Osteocyte (in vitro differentiated cells): ENCODE results near the gene OR8K1. TPM values are rescaled to one million over a fixed set of nuclear protein-coding genes. Genes with fewer than 3 reads are reported as not detected.

Source experiments
- DNase-seq: peaks from one replicate; pipeline ENCODE4 v3.0.0; 2021; ENCODE audit warnings: mixed read lengths; ENCODE audit not compliant: unreplicated experiment; ENCODE audit errors: extremely low spot score
- H3K27ac Mint-ChIP-seq: one replicate; pipeline ENCODE4 v1.8.0; 2021; ENCODE audit warnings: mild to moderate bottlenecking, mixed read lengths; ENCODE audit not compliant: unreplicated experiment
- H3K27me3 Mint-ChIP-seq: one replicate; pipeline ENCODE4 v1.8.0; 2021; ENCODE audit warnings: mixed read lengths; ENCODE audit not compliant: unreplicated experiment
- H3K36me3 Mint-ChIP-seq: one replicate; pipeline ENCODE4 v1.8.0; 2021; ENCODE audit warnings: mixed read lengths; ENCODE audit not compliant: unreplicated experiment
- H3K4me1 Mint-ChIP-seq: one replicate; pipeline ENCODE4 v1.8.0; 2021; ENCODE audit warnings: mixed read lengths; ENCODE audit not compliant: unreplicated experiment
- H3K4me3 Mint-ChIP-seq: one replicate; pipeline ENCODE4 v1.8.0; 2021; ENCODE audit warnings: mild to moderate bottlenecking, moderate library complexity, mixed read lengths; ENCODE audit not compliant: unreplicated experiment
- H3K9me3 Mint-ChIP-seq: one replicate; pipeline ENCODE4 v1.8.0; 2021; ENCODE audit warnings: mixed read lengths; ENCODE audit not compliant: unreplicated experiment
- total RNA-seq: library from RNA; stranded (reverse); gene quantifications from 2 replicates; pipeline ENCODE4 v1.2.1, GENCODE V29; 2021
- TF ChIP-seq, protein P1 (sequence below): fragments of 200-600 bp; sonication (generic); IDR thresholded peaks from 2 replicates; pipeline ENCODE4 v1.5.0; 2021; ENCODE audit warnings: antibody characterized with exemption, mild to moderate bottlenecking, moderate library complexity

Gene OR8K1
- total RNA-seq, 1 donor from 2014 or later: not detected

DNA sequence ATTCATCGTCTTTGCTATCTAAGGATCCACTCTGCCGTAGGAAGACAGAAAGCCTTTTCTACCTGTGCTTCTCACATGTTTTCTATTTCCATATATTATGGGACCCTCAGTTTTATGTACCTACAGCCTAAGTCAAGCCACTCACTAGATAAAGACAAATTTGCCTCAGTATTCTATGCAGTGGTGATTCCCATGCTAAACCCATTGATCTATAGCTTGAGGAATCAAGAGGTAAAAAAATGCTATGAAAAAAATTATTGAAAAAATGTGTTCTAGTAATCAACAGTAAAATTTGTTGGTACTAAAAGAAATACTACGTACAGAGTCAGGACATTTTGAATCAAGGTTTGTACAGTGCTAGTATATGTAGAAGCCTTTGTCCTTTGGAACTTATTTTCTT is 48.5 kb downstream of the OR8K1 start:
- DNase-seq: no peak
- no peak overlapping the region for H3K4me3 Mint-ChIP-seq
- no peaks in the 10 kb centered on the region for H3K36me3 Mint-ChIP-seq
- H3K27ac Mint-ChIP-seq: no peak overlapping the region
- H3K27me3 Mint-ChIP-seq: no peaks in the 10 kb centered on the region
- H3K4me1 Mint-ChIP-seq: no peaks in the 10 kb centered on the region
- TF ChIP-seq, protein P1, sequence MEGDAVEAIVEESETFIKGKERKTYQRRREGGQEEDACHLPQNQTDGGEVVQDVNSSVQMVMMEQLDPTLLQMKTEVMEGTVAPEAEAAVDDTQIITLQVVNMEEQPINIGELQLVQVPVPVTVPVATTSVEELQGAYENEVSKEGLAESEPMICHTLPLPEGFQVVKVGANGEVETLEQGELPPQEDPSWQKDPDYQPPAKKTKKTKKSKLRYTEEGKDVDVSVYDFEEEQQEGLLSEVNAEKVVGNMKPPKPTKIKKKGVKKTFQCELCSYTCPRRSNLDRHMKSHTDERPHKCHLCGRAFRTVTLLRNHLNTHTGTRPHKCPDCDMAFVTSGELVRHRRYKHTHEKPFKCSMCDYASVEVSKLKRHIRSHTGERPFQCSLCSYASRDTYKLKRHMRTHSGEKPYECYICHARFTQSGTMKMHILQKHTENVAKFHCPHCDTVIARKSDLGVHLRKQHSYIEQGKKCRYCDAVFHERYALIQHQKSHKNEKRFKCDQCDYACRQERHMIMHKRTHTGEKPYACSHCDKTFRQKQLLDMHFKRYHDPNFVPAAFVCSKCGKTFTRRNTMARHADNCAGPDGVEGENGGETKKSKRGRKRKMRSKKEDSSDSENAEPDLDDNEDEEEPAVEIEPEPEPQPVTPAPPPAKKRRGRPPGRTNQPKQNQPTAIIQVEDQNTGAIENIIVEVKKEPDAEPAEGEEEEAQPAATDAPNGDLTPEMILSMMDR: no peak
- peaks cover 22% of the 10 kb centered on the region for H3K9me3 Mint-ChIP-seq

DNA sequence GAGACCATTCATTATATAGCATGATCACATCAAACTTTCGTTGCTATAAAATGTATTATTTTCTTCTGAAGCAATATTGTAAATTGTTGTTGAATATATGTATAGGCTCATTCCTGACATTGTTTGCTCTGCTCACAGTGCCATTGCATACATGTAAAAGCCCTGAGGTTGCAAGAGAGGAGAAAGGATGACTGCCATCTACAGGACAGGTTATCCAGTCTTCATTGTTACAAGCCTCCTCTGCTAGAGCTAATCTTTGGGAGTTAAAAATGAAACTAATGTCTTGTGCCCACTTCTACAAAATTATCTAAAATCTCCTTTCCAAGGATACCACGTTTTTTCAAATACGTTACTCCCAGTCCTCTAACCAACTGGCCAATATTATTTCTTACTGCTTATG is 50.2 kb downstream of the OR8K1 start:
- no peak for DNase-seq
- H3K27me3 Mint-ChIP-seq: no peaks in the 10 kb centered on the region
- TF ChIP-seq, protein P1: no peak
- no peaks in the 10 kb centered on the region for H3K36me3 Mint-ChIP-seq
- H3K4me3 Mint-ChIP-seq: no peak overlapping the region
- no peak overlapping the region for H3K27ac Mint-ChIP-seq
- H3K4me1 Mint-ChIP-seq: no peaks in the 10 kb centered on the region
- peaks cover 25% of the 10 kb centered on the region for H3K9me3 Mint-ChIP-seq

Other genes starting within 250 kb of the OR8K1 start
- gene OR8H2, start 242.4 kb upstream of the OR8K1 start, total RNA-seq: not detected in 2 replicates
- not detected in 2 replicates for gene OR8H3, start 223.7 kb upstream of the OR8K1 start, total RNA-seq
- not detected in 2 replicates for gene OR8J3, start 205.8 kb upstream of the OR8K1 start, total RNA-seq
- gene OR8K5, start 185.7 kb upstream of the OR8K1 start, total RNA-seq: not detected in 2 replicates
- gene OR5J2, start 169.4 kb upstream of the OR8K1 start, total RNA-seq: not detected in 2 replicates
- not detected in 2 replicates for gene OR5T2, start 111.8 kb upstream of the OR8K1 start, total RNA-seq
- gene OR5T3, start 93.8 kb upstream of the OR8K1 start, total RNA-seq: not detected in 2 replicates
- gene OR5T1, start 71.9 kb upstream of the OR8K1 start, total RNA-seq: not detected in 2 replicates
- gene OR8H1, start 53.8 kb upstream of the OR8K1 start, total RNA-seq: not detected in 2 replicates
- gene OR8K3, start 30.9 kb upstream of the OR8K1 start, total RNA-seq: not detected in 2 replicates
- gene OR8J1, start 8.3 kb downstream of the OR8K1 start, total RNA-seq: not detected in 2 replicates
- not detected in 2 replicates for gene OR8U1, start 29.6 kb downstream of the OR8K1 start, total RNA-seq
- not detected in 2 replicates for gene OR5AL1, start 66.7 kb downstream of the OR8K1 start, total RNA-seq
- not detected in 2 replicates for gene OR5M3, start 127.3 kb downstream of the OR8K1 start, total RNA-seq
- not detected in 2 replicates for gene OR5M8, start 145.3 kb downstream of the OR8K1 start, total RNA-seq
- gene OR5M11, start 197.2 kb downstream of the OR8K1 start, total RNA-seq: not detected in 2 replicates
- gene OR5M10, start 231.7 kb downstream of the OR8K1 start, total RNA-seq: not detected in 2 replicates